Activated T-cell treated with anti-CD3 and anti-CD28 coated beads for 24 hours (primary cell): ENCODE data around the gene TMEM203.
A peak's percentile ranks its signal among the peaks of the same experiment; 100 is the strongest.

ENCODE experiments used
- DNase-seq: peaks from one replicate; pipeline ENCODE4 v3.0.0-alpha.2; 2020; ENCODE audit warnings: low read depth

TMEM203 gene

GRCh38 chr9:137164370-137165249 is 40.8 kb downstream of the TMEM203 start:
- no peak for DNase-seq

DNA sequence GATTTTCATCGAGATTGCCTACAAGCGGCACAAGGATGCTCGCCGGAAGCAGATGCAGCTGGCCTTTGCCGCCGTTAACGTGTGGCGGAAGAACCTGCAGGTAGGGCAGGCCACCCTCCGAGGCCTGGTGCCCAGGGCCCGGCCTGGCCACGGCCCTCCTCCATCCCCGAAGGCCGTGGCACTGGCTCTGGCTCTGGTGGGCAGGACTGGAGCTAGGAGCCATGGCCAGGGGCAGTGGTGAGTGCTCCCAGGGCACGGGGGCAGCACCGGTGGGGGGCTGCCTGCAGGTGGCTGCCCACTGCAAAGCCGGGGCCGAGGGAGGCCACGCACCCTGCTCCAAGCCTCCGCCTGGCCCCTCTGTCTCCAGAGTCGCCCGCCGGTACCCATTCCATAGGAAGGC is 41.6 kb downstream of the TMEM203 start:
- no peak for DNase-seq

- no peak for DNase-seq
These were observed 42.1 kb downstream of the TMEM203 start for GRCh38 chr9:137163365-137163715.

DNA sequence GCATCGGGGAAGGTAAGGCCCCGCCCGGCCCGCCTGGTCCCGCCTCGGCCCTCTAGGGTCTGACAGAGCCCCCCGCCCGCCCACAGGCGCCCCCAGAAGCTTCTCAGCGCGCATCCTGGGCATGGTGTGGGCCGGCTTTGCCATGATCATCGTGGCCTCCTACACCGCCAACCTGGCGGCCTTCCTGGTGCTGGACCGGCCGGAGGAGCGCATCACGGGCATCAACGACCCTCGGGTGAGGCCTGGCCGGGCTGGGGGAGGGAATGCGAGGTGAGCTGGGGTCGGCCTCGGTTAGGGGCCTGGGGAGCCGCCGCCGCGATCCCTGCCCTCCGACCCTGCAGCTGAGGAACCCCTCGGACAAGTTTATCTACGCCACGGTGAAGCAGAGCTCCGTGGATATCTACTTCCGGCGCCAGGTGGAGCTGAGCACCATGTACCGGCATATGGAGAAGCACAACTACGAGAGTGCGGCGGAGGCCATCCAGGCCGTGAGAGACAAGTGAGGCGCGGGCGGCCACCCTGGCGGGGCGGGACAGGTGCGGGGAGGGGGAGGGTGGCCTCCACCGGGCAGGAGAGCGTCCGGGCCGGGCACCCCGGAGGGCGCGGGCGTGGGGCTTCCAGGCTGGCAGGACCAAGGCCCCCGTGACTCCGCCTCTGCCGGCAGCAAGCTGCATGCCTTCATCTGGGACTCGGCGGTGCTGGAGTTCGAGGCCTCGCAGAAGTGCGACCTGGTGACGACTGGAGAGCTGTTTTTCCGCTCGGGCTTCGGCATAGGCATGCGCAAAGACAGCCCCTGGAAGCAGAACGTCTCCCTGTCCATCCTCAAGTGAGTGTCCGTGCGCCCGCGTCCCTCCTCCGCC is 42.7 kb downstream of the TMEM203 start:
- DNase-seq: no peak

DNA sequence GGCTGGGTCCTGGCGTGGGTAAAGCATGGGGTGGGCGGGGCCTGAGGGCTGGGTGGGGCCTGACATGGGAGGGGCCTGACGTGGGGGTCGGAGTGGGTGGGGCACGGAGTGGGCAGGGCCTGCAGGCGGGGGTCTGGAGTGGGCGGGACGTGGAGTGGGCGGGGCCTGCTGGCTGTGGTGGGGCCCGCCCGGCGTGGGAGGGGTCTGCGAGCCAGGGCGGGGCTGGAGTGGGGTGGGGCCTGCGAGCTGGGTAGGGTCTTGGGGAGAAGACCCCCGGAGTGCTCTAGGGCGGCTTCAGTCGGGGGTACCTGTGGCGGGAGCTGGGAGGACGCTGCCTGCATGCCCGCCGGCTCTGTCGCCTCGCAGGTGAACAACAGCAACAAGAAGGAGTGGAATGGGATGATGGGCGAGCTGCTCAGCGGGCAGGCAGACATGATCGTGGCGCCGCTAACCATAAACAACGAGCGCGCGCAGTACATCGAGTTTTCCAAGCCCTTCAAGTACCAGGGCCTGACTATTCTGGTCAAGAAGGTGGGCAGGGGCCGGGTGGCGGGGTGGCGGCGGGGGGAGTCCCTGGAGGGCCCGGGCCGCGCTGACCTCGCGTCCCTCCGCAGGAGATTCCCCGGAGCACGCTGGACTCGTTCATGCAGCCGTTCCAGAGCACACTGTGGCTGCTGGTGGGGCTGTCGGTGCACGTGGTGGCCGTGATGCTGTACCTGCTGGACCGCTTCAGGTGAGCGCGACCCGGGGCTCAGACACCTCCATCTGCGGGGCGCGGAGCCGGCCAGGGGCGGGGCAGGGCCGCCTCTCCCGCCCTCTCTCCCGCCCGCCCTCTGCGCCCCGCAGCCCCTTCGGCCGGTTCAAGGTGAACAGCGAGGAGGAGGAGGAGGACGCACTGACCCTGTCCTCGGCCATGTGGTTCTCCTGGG is 43.6 kb downstream of the TMEM203 start:
- DNase-seq: no peak

- DNase-seq: no peak
These were observed 44.5 kb downstream of the TMEM203 start for GRCh38 chr9:137160716-137161557.

DNA sequence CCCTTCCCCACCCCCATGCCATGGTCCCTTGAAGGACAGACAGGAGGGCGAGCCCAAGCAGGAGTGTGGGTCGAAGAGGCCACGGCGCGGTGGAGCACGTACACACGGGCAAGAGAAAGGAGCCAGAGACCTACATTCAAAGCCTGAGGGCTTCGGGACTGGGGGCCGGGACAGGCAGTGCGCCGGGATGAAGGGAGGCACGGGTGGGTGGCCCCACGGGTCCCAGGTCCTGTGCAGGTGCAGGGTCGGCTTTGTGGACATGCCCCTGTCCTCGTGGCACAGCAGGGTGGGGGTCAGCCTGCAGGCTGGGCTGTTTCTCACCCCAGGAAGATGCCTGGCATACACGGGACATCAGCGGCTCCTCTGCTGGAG is 45.4 kb downstream of the TMEM203 start:
- no peak for DNase-seq

DNA sequence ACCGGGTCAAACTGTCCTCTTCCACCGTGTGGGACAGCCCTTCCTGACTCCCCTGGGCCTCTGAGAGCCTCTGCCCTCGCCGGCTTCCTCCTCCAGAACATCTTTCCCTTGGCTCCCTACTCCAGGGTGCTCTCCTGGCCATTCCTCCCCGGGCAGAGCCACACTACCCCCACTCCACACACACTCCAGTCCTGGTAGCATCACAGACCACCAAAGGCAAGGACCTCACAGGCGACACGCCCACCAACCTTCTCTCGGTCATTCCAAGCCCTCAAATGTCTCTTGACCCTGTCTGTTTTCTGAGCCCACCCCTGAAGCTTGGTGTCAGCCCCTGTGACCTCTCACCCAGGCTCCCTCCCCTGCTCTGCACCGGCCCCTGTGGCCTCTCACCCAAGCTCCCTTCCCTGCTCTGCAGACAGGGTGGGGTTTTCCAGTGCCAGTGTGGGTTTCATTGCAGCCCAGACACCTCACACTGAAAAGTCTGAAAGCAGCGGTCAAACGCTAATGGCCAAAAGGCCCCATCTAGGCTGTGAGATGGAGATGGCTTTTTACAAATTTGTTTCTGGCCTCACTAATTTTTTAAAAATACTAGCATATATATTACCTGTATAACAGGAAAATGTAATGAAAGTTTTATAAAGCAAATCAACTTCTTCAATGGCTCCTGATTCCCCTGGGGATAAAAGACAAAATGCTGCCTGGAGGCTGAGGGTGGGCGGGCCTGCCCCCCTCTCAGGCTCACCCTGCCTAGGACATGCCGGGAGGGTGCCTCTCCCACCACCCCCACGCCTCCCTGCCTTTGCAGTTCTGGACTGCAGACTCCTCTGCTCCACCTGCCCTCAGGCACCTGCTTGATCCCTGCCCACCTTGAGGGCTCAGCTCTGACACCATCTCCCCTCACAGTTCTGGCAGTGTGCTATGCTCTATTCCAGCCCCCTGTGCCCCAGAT is 46.1 kb downstream of the TMEM203 start:
- DNase-seq: no peak

DNA sequence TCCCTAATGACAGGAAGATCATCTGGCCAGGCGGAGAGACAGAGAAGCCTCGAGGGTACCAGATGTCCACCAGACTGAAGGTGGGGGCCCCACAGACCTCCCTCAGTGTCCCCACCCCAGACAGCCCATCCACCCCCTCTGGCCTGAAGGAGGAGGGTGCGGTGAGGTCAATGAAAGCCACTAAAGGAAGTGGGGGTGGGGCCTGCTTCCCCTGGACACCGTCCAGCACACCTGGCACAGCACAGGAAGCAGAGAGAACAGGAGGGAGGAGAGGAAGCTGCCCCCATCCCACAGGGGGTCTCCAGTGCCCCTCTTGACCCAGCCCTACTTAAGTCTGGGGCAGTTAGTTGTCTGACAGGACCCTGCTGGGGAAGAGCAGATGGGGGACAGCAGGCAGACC is 46.8 kb downstream of the TMEM203 start:
- no peak for DNase-seq

- DNase-seq: no peak
These were observed 47.6 kb downstream of the TMEM203 start for GRCh38 chr9:137157618-137158415.

GRCh38 chr9:137156567-137157375 is 48.7 kb downstream of the TMEM203 start:
- peak; percentile 40 for DNase-seq
